H1 (cell line): ENCODE results near the gene FN3KRP. TPM values are rescaled to one million over a fixed set of nuclear protein-coding genes. Genes with fewer than 3 reads are reported as not detected.

Source experiments
- BRCA1 ChIP-seq: IDR thresholded peaks from 2 replicates; pipeline ENCODE4 v1.6.1; 2012; ENCODE audit warnings: low read depth, low read length, improper control_type of control experiment
- HDAC6 ChIP-seq: IDR thresholded peaks from one replicate; pipeline ENCODE4 v1.7.1; 2012; ENCODE audit warnings: low read depth, mild to moderate bottlenecking, inconsistent platforms, low read length, moderate library complexity
- KDM4A ChIP-seq: IDR thresholded peaks from one replicate; pipeline ENCODE4 v1.7.1; 2012; ENCODE audit warnings: low read depth, mild to moderate bottlenecking, moderate library complexity, low read length, inconsistent platforms; ENCODE audit not compliant: severe bottlenecking
- polyA plus RNA-seq, 7 experiments: library from polyadenylated mRNA; depleted of rRNA in 3 of 7; stranded (reverse) in 5 of 7; unstranded in 2 of 7; fragments of >200 nt in 5 of 7; fragments of 200-250 nt in 2 of 7; gene quantifications; 1 replicate in 5 of 7; 2 replicates in 1 of 7; 4 replicates in 1 of 7; pipeline versions ENCODE4 v1.2.1 to v1.2.3, GENCODE V29; 2011 to 2013; ENCODE audit warnings: missing spikeins in 2 of 7, mixed read lengths in 2 of 7
- total RNA-seq: library from RNA; stranded (reverse); fragmentation: NEBNext Ultra II Directional; extraction: Animal tissue kit (Norgen Biotek cat#: 25700); gene quantifications from 2 replicates; pipeline ENCODE4 v1.2.1, GENCODE V29; 2021

The FN3KRP gene
- total and polyA plus RNA-seq, 2 of the 8 experiments (the other 6 are each of a cell fraction or from before 2014, with no cell fraction given): 18.1 to 21.4 TPM

DNA sequence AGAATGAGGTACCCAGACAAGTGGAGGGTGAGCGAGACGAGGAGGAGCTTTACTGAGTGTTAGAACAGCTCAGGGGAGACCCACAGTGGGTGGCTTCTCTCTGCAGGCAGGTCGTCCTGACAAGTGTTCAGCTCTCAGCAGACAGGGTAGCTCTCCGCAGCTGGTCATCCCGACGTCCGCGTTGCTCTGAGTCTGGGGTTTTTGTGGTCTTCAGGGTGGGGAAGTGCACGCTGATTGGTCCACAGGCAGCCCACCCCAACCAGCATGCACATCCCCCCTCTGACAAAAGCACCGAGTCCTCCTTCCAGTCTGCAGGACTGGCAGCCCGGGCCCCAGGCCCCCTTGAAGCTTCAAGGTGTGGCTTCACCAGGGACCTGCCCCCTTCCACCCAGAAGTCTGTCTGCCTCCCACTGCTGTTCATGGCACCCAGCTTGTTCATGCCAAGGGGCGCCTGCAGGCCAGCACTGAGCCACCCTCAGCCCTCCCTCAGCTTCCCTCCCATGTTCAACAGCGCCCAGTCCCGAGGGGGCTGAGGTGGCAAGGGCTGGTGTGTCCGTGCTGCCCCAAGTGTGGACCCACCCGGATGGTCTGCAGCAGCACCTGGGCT, 48.4 kb upstream of the FN3KRP start (continued):
- TF ChIP-seq HDAC6 (no peak), BRCA1 (no peak), KDM4A (no peak)
